H1 (cell line): Measurements from ENCODE around the gene TP53BP1. TPM values are rescaled to one million over a fixed set of nuclear protein-coding genes. Genes with fewer than 3 reads are reported as not detected.

ENCODE experiments used
- CREB1 ChIP-seq: IDR thresholded peaks from 2 replicates; pipeline ENCODE4 v1.6.1; 2012; ENCODE audit warnings: inconsistent platforms
- EP300 ChIP-seq, 2 experiments: IDR thresholded peaks; 1 replicate in 1 of 2; 2 replicates in 1 of 2; pipeline ENCODE4 v1.6.1; 2011 to 2012; ENCODE audit warnings: low read depth in 2 of 2, low read length in 2 of 2, mild to moderate bottlenecking in 2 of 2, borderline replicate concordance in 1 of 2, inconsistent platforms in 1 of 2, moderate library complexity in 1 of 2
- HDAC2 ChIP-seq, 2 experiments: fragments of 300-600 bp in 1 of 2; sonication (generic) in 1 of 2; IDR thresholded peaks; 2 replicates each; pipeline ENCODE4 v1.6.1; 2011 to 2012; ENCODE audit warnings: low read depth in 2 of 2, low read length in 2 of 2, mild to moderate bottlenecking in 2 of 2, moderate library complexity in 2 of 2, borderline replicate concordance in 1 of 2, inconsistent platforms in 1 of 2
- polyA plus RNA-seq, 7 experiments: library from polyadenylated mRNA; depleted of rRNA in 3 of 7; stranded (reverse) in 5 of 7; unstranded in 2 of 7; fragments of >200 nt in 5 of 7; fragments of 200-250 nt in 2 of 7; gene quantifications; 1 replicate in 5 of 7; 2 replicates in 1 of 7; 4 replicates in 1 of 7; pipeline versions ENCODE4 v1.2.1 to v1.2.3, GENCODE V29; 2011 to 2013; ENCODE audit warnings: missing spikeins in 2 of 7, mixed read lengths in 2 of 7
- total RNA-seq: library from RNA; stranded (reverse); fragmentation: NEBNext Ultra II Directional; extraction: Animal tissue kit (Norgen Biotek cat#: 25700); gene quantifications from 2 replicates; pipeline ENCODE4 v1.2.1, GENCODE V29; 2021
- TF ChIP-seq, protein P1 (sequence below): IDR thresholded peaks from 2 replicates; pipeline ENCODE4 v1.6.1; 2011; ENCODE audit warnings: low read length, improper control_type of control experiment

TP53BP1 gene
- total and polyA plus RNA-seq, 2 of the 8 experiments (the other 6 are each of a cell fraction or from before 2014, with no cell fraction given): 34.1 to 63.6 TPM

DNA sequence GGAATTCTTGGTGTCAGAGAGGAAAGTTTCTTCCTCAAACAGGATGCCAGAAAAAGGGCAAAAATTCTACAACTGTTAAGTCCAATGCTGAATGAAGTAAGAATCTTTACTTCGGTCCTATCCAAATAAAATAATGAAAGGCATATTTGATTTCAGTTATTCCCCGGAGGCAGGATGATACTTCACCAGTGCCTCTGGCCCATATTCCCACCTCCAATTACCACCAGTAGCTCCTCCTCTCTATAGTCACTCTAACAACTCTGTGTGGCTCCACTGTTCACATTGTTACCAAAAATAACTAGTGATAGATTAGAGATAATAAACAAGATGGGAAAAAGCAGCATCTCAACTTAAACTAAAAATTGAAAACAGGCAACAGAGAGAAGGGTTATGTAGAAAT, 45.1 kb upstream of the TP53BP1 start (continued):
- TF ChIP-seq, protein P1, sequence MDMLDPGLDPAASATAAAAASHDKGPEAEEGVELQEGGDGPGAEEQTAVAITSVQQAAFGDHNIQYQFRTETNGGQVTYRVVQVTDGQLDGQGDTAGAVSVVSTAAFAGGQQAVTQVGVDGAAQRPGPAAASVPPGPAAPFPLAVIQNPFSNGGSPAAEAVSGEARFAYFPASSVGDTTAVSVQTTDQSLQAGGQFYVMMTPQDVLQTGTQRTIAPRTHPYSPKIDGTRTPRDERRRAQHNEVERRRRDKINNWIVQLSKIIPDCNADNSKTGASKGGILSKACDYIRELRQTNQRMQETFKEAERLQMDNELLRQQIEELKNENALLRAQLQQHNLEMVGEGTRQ: no peak
- TF ChIP-seq CREB1 (no peak), EP300 (IDR thresholded peaks at IDR 0.05; ENCODE audit: borderline replicate concordance in 1 of 2, low read depth in 2 of 2, low read length in 2 of 2) (no peak), HDAC2 (IDR thresholded peaks at IDR 0.05; ENCODE audit: borderline replicate concordance in 1 of 2, low read depth in 2 of 2, low read length in 2 of 2) (no peak)
